GM21528 (cell line): ENCODE measurements around the gene PRUNE2.
A peak's percentile ranks its signal among the peaks of the same experiment; 100 is the strongest.

Experiments used
- ATAC-seq: cut with Tn5 transposase; IDR thresholded peaks from one replicate; pipeline ENCODE4 v1.9.1; 2021; ENCODE audit warnings: mild to moderate bottlenecking, moderate library complexity; ENCODE audit not compliant: unreplicated experiment, low FRiP score

PRUNE2 gene

DNA sequence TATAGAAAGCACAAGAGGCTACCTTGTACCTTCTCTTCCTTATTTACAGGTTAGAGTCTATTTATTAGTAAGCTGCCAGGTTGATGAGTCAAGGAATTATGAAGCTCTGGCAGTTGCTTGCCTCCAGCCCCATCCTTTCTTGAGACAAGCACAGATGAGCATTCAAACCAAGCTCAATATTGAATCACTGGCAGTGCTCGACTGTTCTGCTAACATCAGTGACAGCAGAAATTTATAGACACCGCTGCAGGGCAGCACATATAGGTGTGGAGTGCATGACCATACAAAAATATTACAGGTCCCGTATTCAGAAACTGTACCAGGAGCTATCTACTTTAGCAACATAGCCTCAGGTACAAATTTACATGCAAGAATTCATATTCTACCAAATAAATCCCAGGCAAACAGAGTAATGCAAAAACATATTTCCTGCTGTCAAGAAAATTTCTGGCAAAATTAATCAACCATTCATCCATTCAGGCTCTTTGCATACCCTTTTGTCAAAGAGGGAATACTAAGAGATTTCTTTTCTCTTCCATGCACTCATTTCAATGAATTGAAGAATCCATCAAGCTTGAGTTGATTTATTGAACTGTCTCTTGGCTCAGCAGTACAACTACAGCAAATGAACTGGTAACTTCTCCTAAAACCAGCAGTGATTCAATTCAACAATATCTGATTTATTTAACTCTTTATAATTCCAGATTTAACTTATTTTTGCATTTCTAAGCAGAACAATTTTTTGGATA lies 168.6 kb downstream of the PRUNE2 start:
- ATAC-seq: no peak

DNA sequence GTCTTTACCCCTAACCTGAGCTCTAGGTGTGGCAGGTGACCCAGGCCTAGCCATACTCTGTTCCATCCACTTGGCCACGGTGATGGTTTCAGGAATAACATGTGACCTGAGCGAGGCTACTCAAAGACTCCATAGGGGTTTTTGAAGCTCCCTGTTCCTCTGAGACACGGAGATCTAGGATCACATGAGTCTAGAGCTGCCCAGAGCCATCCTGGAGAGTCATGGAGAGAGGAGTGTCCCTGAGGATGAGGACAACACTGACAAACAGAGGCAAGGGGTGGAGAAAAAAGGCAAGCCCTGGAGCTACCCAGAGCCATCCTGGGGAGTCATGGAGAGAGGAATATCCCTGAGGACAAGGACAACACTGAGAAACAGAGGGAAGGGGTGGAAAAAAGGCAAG lies 171.2 kb downstream of the PRUNE2 start:
- ATAC-seq: no peak

- ATAC-seq: no peak
Observed at GRCh38 chr9:76733096-76733495, 172.8 kb downstream of the PRUNE2 start.

DNA sequence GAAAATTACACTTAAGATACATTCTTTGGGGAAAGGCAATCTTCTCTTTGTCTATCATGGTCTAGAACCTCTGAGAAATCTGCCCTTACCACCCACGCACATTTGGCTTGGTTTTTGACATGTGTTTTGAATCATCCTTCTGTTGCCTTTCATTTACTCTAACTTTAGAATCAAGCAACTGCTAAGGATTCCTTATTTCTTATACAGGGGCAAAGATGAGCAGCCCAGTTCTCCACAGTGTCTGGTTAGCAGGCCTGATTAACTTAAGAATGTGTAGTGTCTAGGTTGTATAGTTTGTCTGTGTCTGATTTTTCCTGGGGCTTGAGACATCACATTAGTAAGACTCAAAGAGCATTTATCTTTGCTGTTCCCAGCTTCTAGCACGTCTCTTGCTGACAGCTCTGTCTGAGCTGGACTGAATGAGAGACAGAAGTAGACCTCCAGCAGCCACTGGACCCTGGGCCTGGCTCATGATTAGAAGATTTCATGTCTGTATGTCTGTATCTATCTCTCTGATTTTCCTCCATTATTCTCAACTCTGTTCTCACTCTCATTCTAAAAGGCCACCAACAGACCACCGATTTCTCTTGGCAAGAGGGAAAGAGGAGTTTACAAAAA lies 173.5 kb downstream of the PRUNE2 start:
- ATAC-seq: no peak

- ATAC-seq: no peak
Observed at GRCh38 chr9:76730801-76731200, 175.1 kb downstream of the PRUNE2 start.

- ATAC-seq: no peak
Observed at GRCh38 chr9:76729980-76730737, 175.8 kb downstream of the PRUNE2 start.

- ATAC-seq: no peak
Observed at GRCh38 chr9:76729116-76729515, 176.8 kb downstream of the PRUNE2 start.

GRCh38 chr9:76725885-76726284 lies 180.0 kb downstream of the PRUNE2 start:
- no peak for ATAC-seq

GRCh38 chr9:76725011-76725546 lies 180.8 kb downstream of the PRUNE2 start:
- ATAC-seq: no peak

DNA sequence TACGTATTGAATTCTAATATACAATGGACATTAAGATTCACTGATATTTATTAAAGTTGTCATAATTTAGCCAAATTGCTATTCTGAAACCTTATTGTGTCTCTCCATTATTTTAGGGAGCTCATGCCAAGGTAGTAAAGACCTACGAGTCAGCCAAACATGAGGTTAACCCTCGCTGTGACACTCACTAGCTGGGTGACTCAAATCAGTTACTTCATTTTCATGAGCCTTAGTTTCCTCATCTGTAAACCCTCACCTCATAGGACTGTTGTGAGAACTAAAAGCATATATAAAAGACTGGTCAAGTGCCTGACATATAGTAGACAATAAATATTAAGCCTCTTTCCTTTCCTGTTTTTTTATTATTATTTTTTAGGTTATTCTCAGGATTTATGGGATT lies 185.7 kb downstream of the PRUNE2 start:
- no peak for ATAC-seq

DNA sequence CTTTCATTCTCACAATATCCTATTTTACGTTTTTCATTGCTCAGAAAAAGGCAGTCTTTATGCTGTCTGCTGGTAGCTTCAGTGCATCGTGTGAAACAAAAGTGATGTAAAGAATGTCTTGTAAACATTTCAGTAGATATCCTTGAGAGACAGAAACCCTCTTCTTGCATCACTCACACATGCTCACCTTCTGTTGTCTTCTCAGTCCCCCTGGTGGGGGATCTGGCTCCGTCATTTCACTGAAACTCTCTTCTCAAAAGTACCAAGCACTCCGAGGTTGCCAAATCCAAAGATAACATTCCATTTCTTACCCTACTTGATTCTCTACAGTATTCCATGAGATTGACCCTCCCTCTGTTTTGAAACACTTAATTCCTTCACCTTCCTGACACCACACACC lies 187.7 kb downstream of the PRUNE2 start:
- ATAC-seq: no peak

- no peak for ATAC-seq
Observed at GRCh38 chr9:76717613-76718012, 188.3 kb downstream of the PRUNE2 start.

- ATAC-seq: no peak
Observed at GRCh38 chr9:76717176-76717575, 188.7 kb downstream of the PRUNE2 start.

GRCh38 chr9:76716085-76716672 lies 189.7 kb downstream of the PRUNE2 start:
- no peak for ATAC-seq

- ATAC-seq: no peak
Observed at GRCh38 chr9:76713381-76713780, 192.5 kb downstream of the PRUNE2 start.

GRCh38 chr9:76709020-76709419 lies 196.9 kb downstream of the PRUNE2 start:
- ATAC-seq: no peak

DNA sequence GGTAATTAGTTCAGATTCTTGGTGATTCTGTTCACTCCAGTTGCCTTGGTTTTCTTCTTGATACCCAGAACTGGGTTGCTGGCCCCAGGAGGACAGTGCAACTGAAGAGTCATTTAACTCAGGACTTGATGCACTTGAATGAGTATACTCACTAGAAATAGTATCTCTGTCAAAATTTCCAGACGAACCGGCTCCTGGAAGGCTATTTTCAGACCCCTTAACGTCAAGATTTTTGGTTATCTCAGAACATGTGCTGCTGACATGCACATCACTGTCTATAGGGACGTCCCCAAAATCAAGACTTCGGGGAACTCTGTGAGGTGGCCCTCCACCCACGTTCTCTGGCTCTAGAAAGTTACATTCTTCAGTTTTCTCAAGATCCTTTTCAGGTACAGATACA lies 198.4 kb downstream of the PRUNE2 start:
- ATAC-seq: no peak

GRCh38 chr9:76704593-76705204 lies 201.2 kb downstream of the PRUNE2 start:
- no peak for ATAC-seq

GRCh38 chr9:76703270-76703669 lies 202.6 kb downstream of the PRUNE2 start:
- ATAC-seq: peak; percentile 83

DNA sequence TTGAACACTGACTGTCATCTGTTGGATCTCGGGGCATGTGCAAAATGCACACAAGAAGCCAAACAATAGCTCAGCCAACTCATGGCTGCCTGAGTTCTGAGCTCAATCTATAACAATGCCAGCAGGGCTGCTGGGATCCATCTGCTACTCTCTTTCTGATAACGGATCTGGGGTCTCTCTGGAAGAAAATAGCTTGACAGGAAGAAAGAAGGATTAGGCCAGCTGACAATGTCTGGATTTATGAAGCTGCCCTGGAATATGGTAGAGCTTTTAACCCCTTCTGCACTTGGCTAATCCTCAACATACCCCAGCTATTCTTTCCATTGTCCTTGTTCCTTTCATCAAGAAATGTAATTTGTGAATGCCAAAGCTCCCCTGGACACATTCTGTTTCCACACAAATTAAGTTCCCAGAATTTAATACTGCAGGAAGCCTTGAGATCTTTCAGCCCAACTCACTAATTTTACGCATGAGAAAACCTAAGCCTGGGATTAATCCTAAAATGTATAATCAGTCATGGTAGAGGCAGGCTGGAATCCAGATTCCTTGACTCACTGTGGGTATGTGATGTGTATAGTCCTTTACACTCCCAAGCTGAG lies 204.4 kb downstream of the PRUNE2 start:
- ATAC-seq: no peak
